Testis (tissue), 2 donors: ENCODE data around the gene PLCE1.

ENCODE experiments used
- POLR2A ChIP-seq: fragments of 450-650 bp; IDR thresholded peaks from one replicate; pipeline ENCODE4 v1.6.1; 2017; ENCODE audit warnings: antibody characterized with exemption, mild to moderate bottlenecking, moderate library complexity
- TF ChIP-seq, protein P1 (sequence below), 3 experiments: fragments of 450-650 bp in 2 of 3; fragments of 200-600 bp in 1 of 3; sonication (generic) in 1 of 3; IDR thresholded peaks; one replicate each; pipeline ENCODE4 v1.5.1; 2016 to 2019; ENCODE audit warnings: antibody characterized with exemption in 3 of 3, mild to moderate bottlenecking in 2 of 3, moderate library complexity in 1 of 3

DNA sequence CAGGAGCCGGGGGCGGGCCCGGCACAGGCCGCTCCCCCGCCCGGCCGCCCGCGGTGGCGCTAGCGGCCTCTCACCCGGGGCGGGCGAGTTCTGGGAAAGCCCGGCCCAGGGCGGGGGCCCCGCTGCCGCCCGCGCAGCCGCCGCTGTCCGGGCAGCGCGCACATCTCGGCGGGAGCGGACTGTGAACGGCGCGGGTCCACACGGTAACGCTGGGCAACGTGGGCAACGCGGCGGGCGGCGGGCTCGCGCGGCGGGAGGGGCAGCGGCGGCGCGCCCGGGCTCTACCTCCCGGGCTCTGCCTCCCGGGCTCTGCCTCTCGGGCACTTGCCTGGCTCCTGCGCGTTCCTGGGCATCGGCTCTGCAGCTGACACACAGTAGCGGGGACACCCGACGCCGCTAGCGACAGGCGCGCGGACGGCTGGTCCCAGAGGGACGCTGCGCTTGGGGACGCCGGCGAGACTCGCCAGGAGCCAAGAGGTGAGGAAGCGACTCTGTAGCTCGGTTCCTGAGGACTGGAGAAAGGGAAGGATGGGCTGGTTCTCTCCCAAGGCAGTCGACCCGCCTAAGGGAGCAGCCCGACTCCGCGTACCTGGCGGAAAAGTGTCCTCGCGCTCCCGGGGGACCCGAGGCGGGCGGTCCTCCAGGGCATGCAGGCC, at the start of gene PLCE1:
- no peak for TF ChIP-seq POLR2A
- TF ChIP-seq, protein P1, sequence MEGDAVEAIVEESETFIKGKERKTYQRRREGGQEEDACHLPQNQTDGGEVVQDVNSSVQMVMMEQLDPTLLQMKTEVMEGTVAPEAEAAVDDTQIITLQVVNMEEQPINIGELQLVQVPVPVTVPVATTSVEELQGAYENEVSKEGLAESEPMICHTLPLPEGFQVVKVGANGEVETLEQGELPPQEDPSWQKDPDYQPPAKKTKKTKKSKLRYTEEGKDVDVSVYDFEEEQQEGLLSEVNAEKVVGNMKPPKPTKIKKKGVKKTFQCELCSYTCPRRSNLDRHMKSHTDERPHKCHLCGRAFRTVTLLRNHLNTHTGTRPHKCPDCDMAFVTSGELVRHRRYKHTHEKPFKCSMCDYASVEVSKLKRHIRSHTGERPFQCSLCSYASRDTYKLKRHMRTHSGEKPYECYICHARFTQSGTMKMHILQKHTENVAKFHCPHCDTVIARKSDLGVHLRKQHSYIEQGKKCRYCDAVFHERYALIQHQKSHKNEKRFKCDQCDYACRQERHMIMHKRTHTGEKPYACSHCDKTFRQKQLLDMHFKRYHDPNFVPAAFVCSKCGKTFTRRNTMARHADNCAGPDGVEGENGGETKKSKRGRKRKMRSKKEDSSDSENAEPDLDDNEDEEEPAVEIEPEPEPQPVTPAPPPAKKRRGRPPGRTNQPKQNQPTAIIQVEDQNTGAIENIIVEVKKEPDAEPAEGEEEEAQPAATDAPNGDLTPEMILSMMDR (IDR thresholded peaks at IDR 0.05), result no peak
